Measurements from ENCODE around the gene FLG.

Gene FLG

GRCh38 chr1:152325111-152325510, at the start of gene FLG:
TSS of gene FLG (minus strand) at chr1:152325239. CDS start at chr1:152315456, 9,783 bp downstream.
- H3K27ac ChIP-seq, result no peak within 1 kb of the TSS
- H3K9ac ChIP-seq, result no peak within 1 kb of the TSS
- H3K4me1 ChIP-seq, result no peaks in the 10 kb centered on the region
- H3K36me3 ChIP-seq, result no peaks in the 10 kb centered on the region
- no peak within 1 kb of the TSS for H3K4me2 ChIP-seq
- no peaks in the 10 kb centered on the region for H4K20me1 ChIP-seq
- H3K27me3 ChIP-seq, result no peaks in the 10 kb centered on the region
- no peak for TF ChIP-seq Cebpa-rat (IDR thresholded peaks at IDR 0.05)
- H3K9me3 ChIP-seq, result no peaks in the 10 kb centered on the region
- H3K4me3 ChIP-seq, result no peak within 1 kb of the TSS

GRCh38 chr1:152374451-152374850, 49.4 kb upstream of the FLG start:
- H3K4me2 ChIP-seq, result no peak overlapping the region
- no peaks in the 10 kb centered on the region for H4K20me1 ChIP-seq
- no peaks in the 10 kb centered on the region for H3K27me3 ChIP-seq
- H3K27ac ChIP-seq, result no peak overlapping the region
- no peak overlapping the region for H3K4me3 ChIP-seq
- no peaks in the 10 kb centered on the region for H3K9me3 ChIP-seq
- no peaks in the 10 kb centered on the region for H3K36me3 ChIP-seq
- H3K4me1 ChIP-seq, result no peaks in the 10 kb centered on the region
- no peak for TF ChIP-seq Cebpa-rat (IDR thresholded peaks at IDR 0.05)
- H3K9ac ChIP-seq, result no peak overlapping the region

GRCh38 chr1:152372672-152373071, 47.6 kb upstream of the FLG start:
- Histone ChIP-seq H3K27ac (no peak overlapping the region), H3K9ac (no peak overlapping the region), H3K9me3 (peaks cover 7% of the 10 kb centered on the region), H3K27me3 (no peaks in the 10 kb centered on the region), H3K4me3 (no peak overlapping the region), H4K20me1 (no peaks in the 10 kb centered on the region), H3K36me3 (no peaks in the 10 kb centered on the region), H3K4me1 (no peaks in the 10 kb centered on the region), H3K4me2 (no peak overlapping the region)
- TF ChIP-seq Cebpa-rat (IDR thresholded peaks at IDR 0.05), result no peak

DNA sequence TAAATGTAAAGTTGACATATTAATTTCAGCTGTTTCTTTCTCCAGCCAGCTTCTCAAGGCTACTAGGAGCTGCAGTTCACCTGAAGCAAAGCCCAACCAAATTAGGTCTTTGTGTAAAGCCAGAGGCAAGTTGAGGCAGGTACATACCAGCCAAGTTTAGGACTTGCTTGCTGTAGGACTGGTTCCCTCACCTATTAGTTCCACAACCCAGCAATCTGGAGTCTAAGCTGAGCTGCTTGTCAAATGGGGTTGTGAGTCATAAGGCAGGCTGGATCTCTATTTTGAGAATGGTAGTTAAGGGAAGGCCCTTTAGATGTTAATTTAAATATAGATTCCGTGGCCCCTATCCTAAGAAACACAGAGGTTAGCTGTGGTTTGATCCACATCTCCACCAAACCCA, 42.4 kb upstream of the FLG start:
- no peak overlapping the region for H3K4me2 ChIP-seq
- H3K36me3 ChIP-seq, result no peaks in the 10 kb centered on the region
- H4K20me1 ChIP-seq, result no peaks in the 10 kb centered on the region
- H3K4me1 ChIP-seq, result no peaks in the 10 kb centered on the region
- no peak for TF ChIP-seq Cebpa-rat (IDR thresholded peaks at IDR 0.05)
- H3K9me3 ChIP-seq, result peaks cover 7% of the 10 kb centered on the region
- H3K27ac ChIP-seq, result no peak overlapping the region
- H3K4me3 ChIP-seq, result no peak overlapping the region
- no peaks in the 10 kb centered on the region for H3K27me3 ChIP-seq
- no peak overlapping the region for H3K9ac ChIP-seq

DNA sequence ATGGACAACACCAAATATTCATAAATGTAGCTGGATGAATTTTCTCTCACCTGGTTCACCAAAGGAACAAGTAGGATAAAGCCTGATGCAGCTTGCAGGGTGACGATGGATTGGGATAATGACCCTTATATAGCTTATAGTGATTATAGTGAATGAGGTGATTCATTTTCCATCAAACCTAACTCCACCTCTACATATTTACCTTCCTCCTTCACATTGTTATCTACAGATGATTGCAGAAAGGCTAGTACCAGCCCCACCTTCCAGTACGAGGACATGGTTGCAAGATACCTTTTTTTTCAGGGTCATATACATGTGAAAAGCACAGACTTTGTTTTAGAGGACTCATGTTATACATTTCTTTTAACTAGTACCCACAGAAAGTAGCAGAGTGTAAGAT, 34.9 kb upstream of the FLG start, which contains the start of gene FLG2:
FLG2 (minus strand) TSS at position 101 of the 400 bp plus-strand sequence. CDS start 1,122 bp downstream, outside the sequence.
- TF ChIP-seq Cebpa-rat (IDR thresholded peaks at IDR 0.05), result no peak
- H3K4me2 ChIP-seq, result no peak within 1 kb of the TSS
- peaks cover 12% of the 10 kb centered on the region; the same call in 1 of the 2 replicates for H3K9me3 ChIP-seq
- no peak within 1 kb of the TSS for H3K9ac ChIP-seq
- H3K27ac ChIP-seq, result no peak within 1 kb of the TSS
- no peaks in the 10 kb centered on the region for H4K20me1 ChIP-seq
- no peak within 1 kb of the TSS for H3K4me3 ChIP-seq
- H3K36me3 ChIP-seq, result no peaks in the 10 kb centered on the region
- no peaks in the 10 kb centered on the region for H3K4me1 ChIP-seq
- H3K27me3 ChIP-seq, result no peaks in the 10 kb centered on the region

DNA sequence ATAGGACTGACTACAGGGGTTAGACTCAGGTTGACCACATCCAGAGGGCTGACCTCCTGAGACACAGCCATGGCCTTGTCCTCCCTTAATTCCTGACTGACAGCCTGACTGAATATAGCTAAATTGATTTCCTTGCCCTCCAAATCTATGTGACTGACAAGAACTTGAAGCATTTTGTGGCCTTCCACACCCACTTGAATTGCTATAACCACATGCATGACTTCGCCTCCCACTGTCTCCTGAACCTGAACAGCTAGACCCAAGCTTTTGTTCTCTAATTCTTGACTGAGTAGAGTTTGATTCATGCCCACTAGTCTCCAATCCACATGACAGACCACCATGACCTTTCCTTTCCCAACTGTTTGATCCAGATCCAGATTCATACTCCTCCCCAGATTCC, 31.7 kb upstream of the FLG start:
- no peak for TF ChIP-seq Cebpa-rat (IDR thresholded peaks at IDR 0.05)
- no peak overlapping the region for H3K4me2 ChIP-seq
- H3K9me3 ChIP-seq, result peaks cover 14% of the 10 kb centered on the region; the same call in 1 of the 2 replicates

DNA sequence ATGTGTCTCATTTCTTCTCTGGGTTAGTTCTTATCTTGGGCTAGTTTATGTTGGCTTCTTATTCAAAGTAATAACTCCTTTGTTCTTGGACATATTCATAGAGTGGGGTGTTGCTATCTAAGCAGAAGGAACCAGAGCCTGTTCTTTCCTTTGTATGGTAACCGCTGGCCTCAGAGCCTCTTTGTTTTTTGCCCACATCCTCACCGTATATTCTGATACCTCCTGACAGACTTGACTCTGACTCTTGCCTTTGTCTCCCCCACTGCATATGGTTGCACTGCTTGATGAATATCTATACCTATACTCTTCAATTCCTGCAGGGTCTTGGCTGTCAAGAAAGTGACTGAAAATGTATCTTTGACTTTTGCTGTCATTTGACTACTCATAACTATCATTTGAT, 24.6 kb upstream of the FLG start:
- Histone ChIP-seq H3K27ac (no peak overlapping the region), H4K20me1 (no peaks in the 10 kb centered on the region), H3K9me3 (no peaks in the 10 kb centered on the region), H3K36me3 (no peaks in the 10 kb centered on the region), H3K4me3 (no peak overlapping the region), H3K9ac (no peak overlapping the region), H3K27me3 (no peaks in the 10 kb centered on the region), H3K4me1 (no peaks in the 10 kb centered on the region), H3K4me2 (no peak overlapping the region)
- TF ChIP-seq Cebpa-rat (IDR thresholded peaks at IDR 0.05), result no peak

More for the DNA sequence above, 31.7 kb upstream of the FLG start:
- H3K4me3 ChIP-seq, result no peak overlapping the region
- H3K9ac ChIP-seq, result no peak overlapping the region
- H3K27ac ChIP-seq, result no peak overlapping the region
- no peaks in the 10 kb centered on the region for H3K4me1 ChIP-seq
- H3K27me3 ChIP-seq, result no peaks in the 10 kb centered on the region
- no peaks in the 10 kb centered on the region for H3K36me3 ChIP-seq
- no peaks in the 10 kb centered on the region for H4K20me1 ChIP-seq

GRCh38 chr1:152348447-152348846, 23.4 kb upstream of the FLG start:
- Histone ChIP-seq H3K4me2 (no peak overlapping the region), H3K4me3 (no peak overlapping the region), H3K9me3 (no peaks in the 10 kb centered on the region), H3K36me3 (no peaks in the 10 kb centered on the region), H3K4me1 (no peaks in the 10 kb centered on the region), H3K27me3 (no peaks in the 10 kb centered on the region), H3K9ac (no peak overlapping the region), H4K20me1 (no peaks in the 10 kb centered on the region), H3K27ac (no peak overlapping the region)
- no peak for TF ChIP-seq Cebpa-rat (IDR thresholded peaks at IDR 0.05)

- no peak overlapping the region for H3K27ac ChIP-seq
- H3K36me3 ChIP-seq, result no peaks in the 10 kb centered on the region
- no peak for TF ChIP-seq Cebpa-rat (IDR thresholded peaks at IDR 0.05)
- no peaks in the 10 kb centered on the region for H3K27me3 ChIP-seq
- H4K20me1 ChIP-seq, result no peaks in the 10 kb centered on the region
- no peak overlapping the region for H3K4me2 ChIP-seq
- H3K4me1 ChIP-seq, result no peaks in the 10 kb centered on the region
- H3K4me3 ChIP-seq, result no peak overlapping the region
- H3K9me3 ChIP-seq, result no peaks in the 10 kb centered on the region
- no peak overlapping the region for H3K9ac ChIP-seq
Measured at GRCh38 chr1:152347116-152347728, 22.2 kb upstream of the FLG start.

GRCh38 chr1:152344438-152344837, 19.4 kb upstream of the FLG start:
- Histone ChIP-seq H3K27ac (no peak overlapping the region), H3K9ac (no peak overlapping the region), H3K27me3 (no peaks in the 10 kb centered on the region), H4K20me1 (no peaks in the 10 kb centered on the region), H3K4me3 (no peak overlapping the region), H3K9me3 (no peaks in the 10 kb centered on the region), H3K4me1 (no peaks in the 10 kb centered on the region), H3K36me3 (no peaks in the 10 kb centered on the region), H3K4me2 (no peak overlapping the region)
- TF ChIP-seq Cebpa-rat (IDR thresholded peaks at IDR 0.05), result no peak

- Histone ChIP-seq H3K27me3 (no peaks in the 10 kb centered on the region), H4K20me1 (no peaks in the 10 kb centered on the region), H3K9ac (no peak overlapping the region), H3K36me3 (no peaks in the 10 kb centered on the region), H3K27ac (no peak overlapping the region), H3K4me3 (no peak overlapping the region), H3K4me1 (no peaks in the 10 kb centered on the region), H3K9me3 (no peaks in the 10 kb centered on the region), H3K4me2 (no peak overlapping the region)
- TF ChIP-seq Cebpa-rat (IDR thresholded peaks at IDR 0.05), result no peak
Measured at GRCh38 chr1:152343006-152343405, 18.0 kb upstream of the FLG start.

Data from BLaER1 (cell line).